SU-DHL-6 (cell line): Measurements from ENCODE around the gene MAPKAPK5.
A peak's percentile ranks its signal among the peaks of the same experiment; 100 is the strongest.

Experiments
- CTCF ChIP-seq: fragments of 200-600 bp; sonication (generic); IDR thresholded peaks from one replicate; pipeline ENCODE4 v1.5.1; 2017; ENCODE audit warnings: antibody characterized with exemption, mild to moderate bottlenecking, low read length, moderate library complexity; ENCODE audit not compliant: insufficient read depth, poor library complexity, severe bottlenecking
- EZH2phosphoT487 ChIP-seq: fragments of 200-600 bp; sonication (generic), shearing (Covaris generic); conservative IDR thresholded peaks from 2 replicates; pipeline ENCODE4 v1.6.1; 2018; ENCODE audit warnings: mild to moderate bottlenecking, antibody characterized with exemption, low read length, moderate library complexity, mixed read lengths

DNA sequence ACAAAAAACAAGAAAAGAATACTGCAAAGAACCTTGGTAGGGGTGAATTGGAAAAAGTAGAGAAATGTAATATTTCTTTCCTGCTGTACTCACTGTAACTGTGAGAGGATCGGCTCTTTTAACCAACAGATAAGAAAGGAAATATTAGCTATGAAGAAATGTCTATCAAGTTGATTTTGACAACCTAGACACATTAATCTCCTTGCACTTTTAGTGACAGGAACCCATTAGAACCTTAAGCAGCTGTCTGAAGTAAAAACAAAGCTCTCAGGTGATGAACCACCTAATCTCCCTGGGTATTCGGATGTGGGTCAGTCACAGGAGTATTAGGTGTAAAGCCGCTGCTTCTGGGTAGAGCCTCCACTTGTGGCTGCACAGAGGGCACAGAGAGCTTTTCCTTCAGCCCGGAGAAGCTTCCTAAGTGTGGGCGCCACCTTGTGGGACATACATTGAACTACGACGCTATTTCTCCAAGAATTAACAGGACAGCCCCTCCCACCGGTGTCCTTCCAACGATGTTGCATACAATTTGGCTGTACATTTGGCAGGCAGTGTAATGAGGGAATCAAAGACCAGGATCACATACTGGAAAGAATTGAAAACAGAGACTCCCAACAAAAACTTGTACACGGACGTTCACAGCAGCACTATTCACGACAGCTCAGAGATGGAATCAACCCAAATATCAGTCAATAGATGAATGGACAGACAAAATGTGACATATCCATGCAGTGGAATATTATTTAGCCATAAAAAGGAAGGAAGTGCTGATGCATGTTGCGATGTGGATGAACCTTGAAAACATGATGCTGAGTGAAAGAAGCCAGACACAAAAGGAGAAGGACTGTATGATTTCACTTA is 28.9 kb upstream of the MAPKAPK5 start:
- TF ChIP-seq CTCF: peak; percentile 73
- TF ChIP-seq EZH2phosphoT487: no peak
